MCF 10A (cell line): ENCODE measurements around the gene MED14. TPM values are rescaled to one million over a fixed set of nuclear protein-coding genes. Genes with fewer than 3 reads are reported as not detected.

Source experiments
- BruUV-seq: library from RNA; stranded (reverse); fragments of 400-500 nt; replicated peaks from 2 replicates; lab custom pipeline; 2021; lab: Mats Ljungman, UMichigan
- CTCF ChIA-PET: fragments of 300-600 bp; sonication (Branson Sonifier 250); formaldehyde crosslinking; extraction: SDS; loops from one replicate; lab custom pipeline; 2021; ENCODE audit warnings: antibody characterized with exemption, inconsistent platforms; lab: Yijun Ruan, JAX
- POLR2A ChIA-PET: fragments of 300-600, 350-650 bp; sonication (Branson Sonifier 250); formaldehyde crosslinking; extraction: SDS; loops from one replicate; lab custom pipeline; 2020; ENCODE audit warnings: antibody characterized with exemption, inconsistent platforms; lab: Yijun Ruan, JAX
- DNase-seq: peaks from one replicate; pipeline ENCODE4 v3.0.0-alpha.2; 2018; ENCODE audit not compliant: unreplicated experiment
- H3K27ac Mint-ChIP-seq: one replicate; pipeline ENCODE4 v1.8.0; 2022; ENCODE audit warnings: mild to moderate bottlenecking, low read depth, mixed read lengths; ENCODE audit not compliant: unreplicated experiment
- H3K27me3 Mint-ChIP-seq: one replicate; pipeline ENCODE4 v1.8.0; 2022; ENCODE audit warnings: mixed read lengths; ENCODE audit not compliant: insufficient read depth, unreplicated experiment
- H3K36me3 Mint-ChIP-seq: one replicate; pipeline ENCODE4 v1.8.0; 2022; ENCODE audit warnings: mild to moderate bottlenecking, moderate library complexity, mixed read lengths; ENCODE audit not compliant: insufficient read depth, unreplicated experiment
- H3K4me1 Mint-ChIP-seq: one replicate; pipeline ENCODE4 v1.8.0; 2022; ENCODE audit warnings: mixed read lengths; ENCODE audit not compliant: insufficient read depth, unreplicated experiment
- H3K4me3 Mint-ChIP-seq: one replicate; pipeline ENCODE4 v1.8.0; 2022; ENCODE audit warnings: mild to moderate bottlenecking, moderate library complexity, mixed read lengths; ENCODE audit not compliant: unreplicated experiment
- H3K9me3 Mint-ChIP-seq: one replicate; pipeline ENCODE4 v1.8.0; 2022; ENCODE audit warnings: mixed read lengths; ENCODE audit not compliant: unreplicated experiment
- CTCF ChIP-seq: fragments of 200-600 bp; IDR thresholded peaks from one replicate; pipeline ENCODE4 v1.8.0; 2022; ENCODE audit warnings: antibody characterized with exemption, mild to moderate bottlenecking; ENCODE audit not compliant: unreplicated experiment
- intact Hi-C: fragments of 100-400 bp; cut with micrococcal nuclease; formaldehyde crosslinking; loops from 2 replicates; pipeline ENCODE4 v1.14.1; 2022
- total RNA-seq: library from RNA; stranded (reverse); gene quantifications from 2 replicates; pipeline ENCODE4 v1.2.3, GENCODE V29; 2022

MED14 gene
- total RNA-seq, 1 experiment from 2014 or later, result 36.4 TPM

GRCh38 chrX:40698851-40699250 is 36.5 kb downstream of the MED14 start:
- Mint-ChIP-seq H3K27me3 (no peaks in the 10 kb centered on the region), H3K4me3 (no peak overlapping the region), H3K9me3 (no peaks in the 10 kb centered on the region), H3K36me3 (peaks cover 28% of the 10 kb centered on the region), H3K27ac (no peak overlapping the region), H3K4me1 (no peaks in the 10 kb centered on the region)
- intact Hi-C loops, result no loop called here
- no peak for DNase-seq
- ChIA-PET POLR2A (no interaction called here), CTCF (interaction anchor here (0.7 to 0.9 kb wide), 2 partner anchors 18 to 47 kb away, joined by 3 read pairs; no protein-coding TSS in a partner anchor)
- BruUV-seq, result no TSS peak
- TF ChIP-seq CTCF, result no peak

GRCh38 chrX:40694802-40695201 is 40.5 kb downstream of the MED14 start:
- H3K27ac Mint-ChIP-seq, result no peak overlapping the region

GRCh38 chrX:40688929-40689328 is 46.4 kb downstream of the MED14 start:
- POLR2A ChIA-PET, result no interaction called here

More at GRCh38 chrX:40694802-40695201, 40.5 kb downstream of the MED14 start:
- CTCF ChIA-PET, result no interaction called here
- no peaks in the 10 kb centered on the region for H3K4me1 Mint-ChIP-seq
- peaks cover 7% of the 10 kb centered on the region for H3K9me3 Mint-ChIP-seq
- intact Hi-C loops, result no loop called here
- no TSS peak for BruUV-seq
- POLR2A ChIA-PET, result interaction anchor here (1.1 kb wide), 1 partner anchor 28 kb away, joined by 3 read pairs; no protein-coding TSS in a partner anchor
- H3K27me3 Mint-ChIP-seq, result no peaks in the 10 kb centered on the region
- no peak overlapping the region for H3K4me3 Mint-ChIP-seq
- DNase-seq, result no peak
- TF ChIP-seq CTCF, result no peak
- peaks cover 32% of the 10 kb centered on the region for H3K36me3 Mint-ChIP-seq

GRCh38 chrX:40687169-40687568 is 48.2 kb downstream of the MED14 start:
- TF ChIP-seq CTCF, result no peak
- CTCF ChIA-PET, result interaction anchor here (0.6 to 3.7 kb wide), 4 partner anchors 36 to 142 kb away, joined by 3 to 13 read pairs (median 5); no protein-coding TSS in a partner anchor
- POLR2A ChIA-PET, result no interaction called here
- H3K36me3 Mint-ChIP-seq, result peaks cover 20% of the 10 kb centered on the region
- no peak overlapping the region for H3K27ac Mint-ChIP-seq
- H3K9me3 Mint-ChIP-seq, result no peaks in the 10 kb centered on the region
- no TSS peak for BruUV-seq
- intact Hi-C loops, result no loop called here
- H3K27me3 Mint-ChIP-seq, result peaks cover 45% of the 10 kb centered on the region
- DNase-seq, result no peak
- H3K4me3 Mint-ChIP-seq, result no peak overlapping the region
- no peaks in the 10 kb centered on the region for H3K4me1 Mint-ChIP-seq

More at GRCh38 chrX:40688929-40689328, 46.4 kb downstream of the MED14 start:
- CTCF ChIA-PET, result interaction anchor here (0.9 to 1.9 kb wide), 3 partner anchors 26 to 105 kb away, joined by 3 to 6 read pairs (median 3); no protein-coding TSS in a partner anchor
- no TSS peak for BruUV-seq
- no peaks in the 10 kb centered on the region for H3K4me1 Mint-ChIP-seq
- no peak for DNase-seq
- H3K9me3 Mint-ChIP-seq, result peaks cover 7% of the 10 kb centered on the region
- no peak overlapping the region for H3K27ac Mint-ChIP-seq
- H3K27me3 Mint-ChIP-seq, result peaks cover 36% of the 10 kb centered on the region
- H3K36me3 Mint-ChIP-seq, result peaks cover 18% of the 10 kb centered on the region
- TF ChIP-seq CTCF, result no peak
- intact Hi-C loops, result no loop called here
- H3K4me3 Mint-ChIP-seq, result no peak overlapping the region
